H7 (cell line): ENCODE measurements around the gene ZFAND2B. TPM values are rescaled to one million over a fixed set of nuclear protein-coding genes. Genes with fewer than 3 reads are reported as not detected.

Experiments used
- DNase-seq: peaks from one replicate; pipeline ENCODE4 v3.0.0; 2012
- H3K27me3 ChIP-seq: 2 replicates; pipeline ENCODE4 v1.6.0; 2011; ENCODE audit warnings: mild to moderate bottlenecking, low read length; ENCODE audit not compliant: control insufficient read depth, insufficient read depth
- H3K36me3 ChIP-seq: replicated peaks from 2 replicates; pipeline ENCODE4 v1.5.1; 2011; ENCODE audit warnings: low read length; ENCODE audit not compliant: control insufficient read depth, insufficient read depth
- H3K4me3 ChIP-seq: 2 replicates; pipeline ENCODE4 v1.5.1; 2011; ENCODE audit warnings: low read depth, mild to moderate bottlenecking, control low read depth, low read length, moderate library complexity; ENCODE audit not compliant: insufficient read depth
- total RNA-seq: library from RNA; depleted of rRNA; stranded (reverse); fragments of >200 nt; shearing (Covaris generic); gene quantifications from 2 replicates; pipeline ENCODE4 v1.2.3, GENCODE V29; 2014

ZFAND2B gene
- total RNA-seq, 1 experiment from 2014 or later: 25.3 TPM

GRCh38 chr2:219244789-219245147 is 38.2 kb downstream of the ZFAND2B start:
- H3K36me3 ChIP-seq: peaks cover 5% of the 10 kb centered on the region
- H3K4me3 ChIP-seq: peak overlapping the region; percentile 84
- no peaks in the 10 kb centered on the region for H3K27me3 ChIP-seq
- DNase-seq: no peak

DNA sequence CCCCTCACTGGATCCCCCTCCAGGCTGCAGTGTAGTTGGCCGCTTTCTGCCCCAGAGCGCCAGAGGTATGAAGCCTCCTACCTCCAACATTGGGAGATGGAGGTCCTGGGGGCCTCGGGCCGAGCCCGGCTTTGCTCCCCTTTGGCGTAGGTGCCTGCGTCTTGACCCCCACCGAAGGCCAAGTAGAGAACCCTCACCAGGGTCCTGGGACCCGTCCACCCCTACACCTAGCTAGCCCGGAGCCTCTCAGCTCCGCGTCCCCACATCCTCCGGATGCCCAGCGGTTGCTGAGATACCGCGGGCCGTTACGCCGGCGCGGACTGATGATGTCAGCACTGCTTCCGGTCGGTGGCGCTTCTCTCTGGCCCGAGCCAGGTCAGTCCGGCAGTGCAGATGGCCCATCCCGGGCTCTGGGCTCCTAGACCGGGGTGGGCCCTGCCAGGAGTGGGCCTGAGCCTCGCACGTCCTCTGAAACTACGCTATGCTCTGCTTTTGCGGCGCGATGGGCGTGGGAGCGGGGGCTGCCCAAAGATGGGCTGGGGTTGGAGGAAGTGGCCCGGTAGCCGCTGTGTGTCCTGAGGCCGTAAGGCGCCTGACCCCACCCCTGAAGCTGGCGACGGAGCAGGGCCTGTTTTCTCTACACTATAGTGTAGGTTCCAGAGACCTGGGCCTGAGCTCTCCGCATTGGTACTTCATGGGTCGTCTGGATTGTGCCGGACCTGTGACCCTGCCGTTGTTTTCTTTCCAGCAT is 38.7 kb downstream of the ZFAND2B start, which contains the start of the genes GLB1L and STK16:
GLB1L (minus strand) TSS at position 297 of the 751 bp plus-strand sequence. CDS start 1,871 bp downstream, outside the sequence.
STK16 (plus strand) TSS at position 332 of the 751 bp plus-strand sequence. CDS start 521 bp downstream, outside the sequence.
- H3K36me3 ChIP-seq: peaks cover 5% of the 10 kb centered on the region
- H3K4me3 ChIP-seq: peak within 1 kb of the TSS; percentile 84
- no peaks in the 10 kb centered on the region for H3K27me3 ChIP-seq
- peak; percentile 98 for DNase-seq

DNA sequence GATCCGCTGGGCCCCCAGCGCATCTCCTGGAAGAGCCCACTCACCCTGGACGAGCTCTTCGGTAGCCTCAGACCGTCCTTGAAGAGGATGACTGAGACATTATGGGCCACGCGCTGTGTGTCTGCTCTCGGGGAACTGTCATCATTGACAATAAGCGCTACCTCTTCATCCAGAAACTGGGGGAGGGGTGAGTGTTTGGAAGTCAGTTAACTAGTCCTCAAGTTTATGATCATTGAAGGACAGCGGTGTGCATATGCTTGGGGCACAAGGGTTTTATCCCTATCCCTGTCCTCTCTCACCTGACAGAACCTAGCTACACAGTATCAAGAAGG is 39.3 kb downstream of the ZFAND2B start:
- Histone ChIP-seq H3K4me3 (peak overlapping the region; percentile 84), H3K27me3 (no peaks in the 10 kb centered on the region), H3K36me3 (peaks cover 6% of the 10 kb centered on the region)
- no peak for DNase-seq

DNA sequence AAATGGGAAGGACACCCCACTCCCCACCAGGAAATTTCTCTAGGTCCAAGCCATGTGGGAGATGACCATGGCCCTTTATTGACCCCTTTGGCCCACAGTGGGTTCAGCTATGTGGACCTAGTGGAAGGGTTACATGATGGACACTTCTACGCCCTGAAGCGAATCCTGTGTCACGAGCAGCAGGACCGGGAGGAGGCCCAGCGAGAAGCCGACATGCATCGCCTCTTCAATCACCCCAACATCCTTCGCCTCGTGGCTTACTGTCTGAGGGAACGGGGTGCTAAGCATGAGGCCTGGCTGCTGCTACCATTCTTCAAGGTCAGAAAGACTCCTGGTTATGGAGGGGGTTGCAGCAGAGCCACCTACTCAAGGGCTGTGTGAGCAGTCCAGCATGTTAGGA is 40.0 kb downstream of the ZFAND2B start:
- no peak overlapping the region for H3K4me3 ChIP-seq
- DNase-seq: no peak
- no peaks in the 10 kb centered on the region; the same call in 1 of the 2 replicates for H3K27me3 ChIP-seq
- peaks cover 6% of the 10 kb centered on the region for H3K36me3 ChIP-seq

- Histone ChIP-seq H3K4me3 (no peak overlapping the region), H3K36me3 (peaks cover 6% of the 10 kb centered on the region), H3K27me3 (peaks cover 9% of the 10 kb centered on the region)
- no peak for DNase-seq
Measured at GRCh38 chr2:219247678-219248642, 41.4 kb downstream of the ZFAND2B start.

DNA sequence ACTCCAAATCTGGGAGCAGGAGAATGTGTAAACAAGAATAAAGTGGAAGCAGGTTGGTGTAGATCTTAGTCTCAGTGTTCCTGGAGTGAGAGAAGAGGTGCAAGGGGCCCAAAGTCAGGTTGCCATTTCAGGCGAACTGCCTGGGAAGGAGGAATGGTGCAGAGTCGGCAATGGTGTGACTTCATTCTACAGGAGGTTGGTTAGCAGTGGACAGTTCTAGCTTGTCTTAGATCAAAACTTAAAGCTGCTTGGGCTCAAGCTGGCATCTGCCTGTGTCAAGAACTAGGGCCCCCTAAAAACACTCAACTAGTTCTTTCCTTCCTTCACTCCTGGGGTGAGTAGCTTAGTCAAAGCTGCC is 42.2 kb downstream of the ZFAND2B start:
- Histone ChIP-seq H3K4me3 (no peak overlapping the region), H3K27me3 (peaks cover 16% of the 10 kb centered on the region), H3K36me3 (peaks cover 6% of the 10 kb centered on the region)
- no peak for DNase-seq

GRCh38 chr2:219249203-219249980 is 42.8 kb downstream of the ZFAND2B start:
- H3K36me3 ChIP-seq: peaks cover 6% of the 10 kb centered on the region
- no peak for DNase-seq
- no peak overlapping the region for H3K4me3 ChIP-seq
- H3K27me3 ChIP-seq: peaks cover 22% of the 10 kb centered on the region

DNA sequence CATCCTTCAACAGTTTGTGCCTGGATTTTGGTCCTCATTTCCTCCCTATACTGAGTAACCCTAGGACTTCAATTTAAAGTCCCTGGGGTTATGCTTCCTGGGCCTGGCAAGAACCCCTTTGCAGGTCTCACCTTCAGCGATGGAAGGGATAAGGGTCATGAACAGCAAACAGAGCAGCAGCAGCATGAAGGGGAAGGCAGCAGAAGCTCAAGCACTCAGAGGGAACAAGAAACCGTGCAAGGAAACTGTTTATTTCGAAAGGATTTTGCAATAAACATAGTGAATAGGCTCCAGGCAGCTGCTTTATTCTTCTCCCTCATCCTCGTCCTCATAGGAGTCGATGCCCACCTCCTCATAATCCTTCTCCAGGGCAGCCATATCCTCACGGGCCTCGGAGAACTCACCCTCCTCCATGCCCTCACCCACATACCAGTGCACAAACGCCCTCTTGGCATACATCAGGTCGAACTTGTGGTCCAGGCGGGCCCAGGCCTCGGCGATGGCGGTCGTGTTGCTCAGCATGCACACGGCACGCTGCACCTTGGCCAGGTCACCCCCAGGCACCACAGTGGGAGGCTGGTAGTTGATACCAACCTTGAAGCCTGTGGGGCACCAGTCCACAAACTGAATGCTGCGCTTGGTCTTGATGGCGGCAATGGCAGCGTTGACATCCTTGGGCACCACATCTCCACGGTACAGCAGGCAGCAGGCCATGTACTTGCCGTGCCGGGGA is 43.6 kb downstream of the ZFAND2B start:
- no peak for DNase-seq
- H3K36me3 ChIP-seq: peaks cover 6% of the 10 kb centered on the region
- peaks cover 30% of the 10 kb centered on the region for H3K27me3 ChIP-seq
- no peak overlapping the region for H3K4me3 ChIP-seq

- peaks cover 6% of the 10 kb centered on the region for H3K36me3 ChIP-seq
- no peak overlapping the region for H3K4me3 ChIP-seq
- H3K27me3 ChIP-seq: peaks cover 44% of the 10 kb centered on the region
- DNase-seq: no peak
Measured at GRCh38 chr2:219251656-219252055, 45.1 kb downstream of the ZFAND2B start.

GRCh38 chr2:219252084-219252483 is 45.5 kb downstream of the ZFAND2B start:
- peaks cover 6% of the 10 kb centered on the region for H3K36me3 ChIP-seq
- no peak overlapping the region for H3K4me3 ChIP-seq
- peaks cover 46% of the 10 kb centered on the region for H3K27me3 ChIP-seq
- DNase-seq: no peak

- H3K36me3 ChIP-seq: peaks cover 5% of the 10 kb centered on the region
- peaks cover 46% of the 10 kb centered on the region for H3K27me3 ChIP-seq
- H3K4me3 ChIP-seq: peak overlapping the region; percentile 41
- DNase-seq: peak; percentile 56
Measured at GRCh38 chr2:219252570-219252899, 46.0 kb downstream of the ZFAND2B start.

DNA sequence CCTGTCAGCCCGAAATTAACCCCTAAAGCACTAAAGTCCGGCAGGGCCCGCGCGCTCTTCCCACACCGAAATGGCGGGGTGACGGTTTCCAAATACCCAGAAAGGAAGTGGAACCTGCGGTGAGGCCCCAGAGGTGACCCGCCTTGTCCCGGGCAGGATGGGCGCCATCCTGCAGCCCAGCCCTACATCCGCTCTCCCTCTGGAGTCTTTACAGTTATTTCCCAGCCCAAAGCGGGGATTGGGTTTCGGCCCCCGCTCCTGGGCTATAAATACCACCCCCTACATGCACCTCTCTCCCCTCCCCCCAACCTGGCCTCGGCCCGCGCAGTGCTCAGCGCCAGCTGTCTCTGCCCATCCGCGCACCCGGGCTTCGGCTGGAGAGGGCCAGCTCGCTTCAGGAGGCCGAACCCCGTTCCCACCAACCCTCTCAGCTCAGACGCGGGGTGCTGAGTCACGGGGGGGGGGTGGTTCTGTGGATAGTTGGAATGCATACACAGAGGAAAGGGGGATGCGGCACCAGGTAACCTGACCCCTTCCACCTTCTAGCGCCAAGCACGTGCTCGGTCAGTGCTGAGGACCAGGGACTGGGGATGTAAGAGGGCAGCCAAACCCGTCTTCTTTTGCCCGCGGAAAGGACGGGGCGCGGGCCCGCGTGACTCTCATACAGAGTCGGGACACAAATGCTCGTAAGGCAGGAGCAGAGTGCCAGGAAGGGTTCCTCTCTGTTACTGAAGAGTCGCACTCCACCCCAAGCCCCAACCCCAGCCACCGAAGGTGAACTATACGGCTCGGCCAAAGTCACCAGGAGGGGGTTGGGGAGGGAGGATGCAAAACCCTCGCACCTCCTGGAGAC is 46.5 kb downstream of the ZFAND2B start, which contains the start of gene TUBA4B:
TUBA4B (plus strand) TSS at position 344 of the 853 bp plus-strand sequence; CDS start at position 509, 165 bp downstream.
- Histone ChIP-seq H3K36me3 (peaks cover 3% of the 10 kb centered on the region), H3K27me3 (peaks cover 46% of the 10 kb centered on the region), H3K4me3 (peak within 1 kb of the TSS; percentile 43)
- peak; percentile 89 for DNase-seq
